Esophagus muscularis mucosa (tissue), 4 donors: ENCODE results near the gene ADAMTS17.

ENCODE experiments used
- EP300 ChIP-seq: sonication (generic); formaldehyde crosslinking; IDR thresholded peaks from one replicate; pipeline ENCODE4 v1.6.1; 2017; ENCODE audit warnings: antibody characterized with exemption
- POLR2A ChIP-seq: fragments of 450-650 bp; IDR thresholded peaks from one replicate; pipeline ENCODE4 v1.6.1; 2017; ENCODE audit warnings: antibody characterized with exemption, moderate library complexity, mild to moderate bottlenecking, low read depth
- TF ChIP-seq, protein P1 (sequence below), 3 experiments: fragments of 200-600 bp in 2 of 3; fragments of 450-650 bp in 1 of 3; sonication (generic) in 2 of 3; IDR thresholded peaks; one replicate each; pipeline ENCODE4 v1.5.1; 2017 to 2019; ENCODE audit warnings: antibody characterized with exemption in 3 of 3, mild to moderate bottlenecking in 2 of 3, moderate library complexity in 1 of 3

DNA sequence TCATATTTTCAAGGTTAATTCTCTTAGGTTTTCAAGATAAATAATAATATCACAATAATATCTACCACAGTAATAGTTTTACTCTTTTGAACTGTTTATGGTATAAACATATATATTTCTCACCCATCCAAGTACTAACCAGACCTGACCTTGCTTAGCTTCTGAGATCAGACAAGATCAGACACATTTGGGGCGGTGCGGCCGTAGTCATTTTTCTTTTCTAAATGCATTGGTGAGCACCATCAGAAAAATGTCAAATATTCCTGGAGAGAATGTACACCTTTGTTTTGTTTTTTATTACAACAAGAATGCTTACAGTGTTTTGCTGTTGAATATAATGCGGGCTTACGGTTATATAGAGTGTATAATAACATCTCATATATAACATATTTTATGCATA lies 267.8 kb downstream of the ADAMTS17 start:
- TF ChIP-seq, protein P1, sequence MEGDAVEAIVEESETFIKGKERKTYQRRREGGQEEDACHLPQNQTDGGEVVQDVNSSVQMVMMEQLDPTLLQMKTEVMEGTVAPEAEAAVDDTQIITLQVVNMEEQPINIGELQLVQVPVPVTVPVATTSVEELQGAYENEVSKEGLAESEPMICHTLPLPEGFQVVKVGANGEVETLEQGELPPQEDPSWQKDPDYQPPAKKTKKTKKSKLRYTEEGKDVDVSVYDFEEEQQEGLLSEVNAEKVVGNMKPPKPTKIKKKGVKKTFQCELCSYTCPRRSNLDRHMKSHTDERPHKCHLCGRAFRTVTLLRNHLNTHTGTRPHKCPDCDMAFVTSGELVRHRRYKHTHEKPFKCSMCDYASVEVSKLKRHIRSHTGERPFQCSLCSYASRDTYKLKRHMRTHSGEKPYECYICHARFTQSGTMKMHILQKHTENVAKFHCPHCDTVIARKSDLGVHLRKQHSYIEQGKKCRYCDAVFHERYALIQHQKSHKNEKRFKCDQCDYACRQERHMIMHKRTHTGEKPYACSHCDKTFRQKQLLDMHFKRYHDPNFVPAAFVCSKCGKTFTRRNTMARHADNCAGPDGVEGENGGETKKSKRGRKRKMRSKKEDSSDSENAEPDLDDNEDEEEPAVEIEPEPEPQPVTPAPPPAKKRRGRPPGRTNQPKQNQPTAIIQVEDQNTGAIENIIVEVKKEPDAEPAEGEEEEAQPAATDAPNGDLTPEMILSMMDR (IDR thresholded peaks at IDR 0.05), result no peak
- TF ChIP-seq EP300, result no peak
- no peak for TF ChIP-seq POLR2A
